ENCODE data around the gene HPS5.
"Not testable (repeated sequence)": the region's sequence is repeated elsewhere in the genome, so short reads cannot be mapped to it uniquely, and the experiment has no call there.

DNA sequence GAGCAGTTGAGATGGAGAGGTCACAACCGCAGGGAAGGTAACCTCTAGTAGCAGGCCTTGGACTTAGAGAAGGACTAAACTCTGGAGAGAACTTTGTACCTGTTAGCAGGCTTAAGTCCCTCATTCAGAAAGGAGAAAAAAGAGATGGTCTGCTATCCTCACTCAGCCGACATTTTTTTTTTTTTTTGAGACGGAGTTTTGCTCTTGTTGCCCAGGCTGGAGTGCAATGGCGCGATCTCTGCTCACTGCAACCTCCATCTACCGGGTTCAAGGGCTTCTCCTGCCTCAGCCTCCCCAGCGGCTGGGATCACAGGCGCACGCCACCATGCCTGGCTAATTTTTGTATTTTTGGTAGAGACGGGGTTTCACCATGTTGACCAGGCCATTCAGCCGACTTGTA is 1.9 kb upstream of the HPS5 start:
- TF ChIP-seq MAZ (IDR thresholded peaks at IDR 0.05; ENCODE audit: borderline replicate concordance, low read depth, low read length); RFX5 (IDR thresholded peaks at IDR 0.05; ENCODE audit: low read depth, low read length); BHLHE40 (IDR thresholded peaks at IDR 0.05; ENCODE audit: low read depth, low read length); CEBPB (IDR thresholded peaks at IDR 0.05; ENCODE audit: low read depth, low read length): not testable (repeated sequence)
- TF ChIP-seq, protein P1, sequence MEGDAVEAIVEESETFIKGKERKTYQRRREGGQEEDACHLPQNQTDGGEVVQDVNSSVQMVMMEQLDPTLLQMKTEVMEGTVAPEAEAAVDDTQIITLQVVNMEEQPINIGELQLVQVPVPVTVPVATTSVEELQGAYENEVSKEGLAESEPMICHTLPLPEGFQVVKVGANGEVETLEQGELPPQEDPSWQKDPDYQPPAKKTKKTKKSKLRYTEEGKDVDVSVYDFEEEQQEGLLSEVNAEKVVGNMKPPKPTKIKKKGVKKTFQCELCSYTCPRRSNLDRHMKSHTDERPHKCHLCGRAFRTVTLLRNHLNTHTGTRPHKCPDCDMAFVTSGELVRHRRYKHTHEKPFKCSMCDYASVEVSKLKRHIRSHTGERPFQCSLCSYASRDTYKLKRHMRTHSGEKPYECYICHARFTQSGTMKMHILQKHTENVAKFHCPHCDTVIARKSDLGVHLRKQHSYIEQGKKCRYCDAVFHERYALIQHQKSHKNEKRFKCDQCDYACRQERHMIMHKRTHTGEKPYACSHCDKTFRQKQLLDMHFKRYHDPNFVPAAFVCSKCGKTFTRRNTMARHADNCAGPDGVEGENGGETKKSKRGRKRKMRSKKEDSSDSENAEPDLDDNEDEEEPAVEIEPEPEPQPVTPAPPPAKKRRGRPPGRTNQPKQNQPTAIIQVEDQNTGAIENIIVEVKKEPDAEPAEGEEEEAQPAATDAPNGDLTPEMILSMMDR (conservative IDR thresholded peaks at IDR 0.05; ENCODE audit: low read depth, low read length) = not testable (repeated sequence)
